Mesothelial cell of epicardium (in vitro differentiated cells): ENCODE results near the gene SNX33. TPM values are rescaled to one million over a fixed set of nuclear protein-coding genes. Genes with fewer than 3 reads are reported as not detected.
"Not testable (repeated sequence)": the region's sequence is repeated elsewhere in the genome, so short reads cannot be mapped to it uniquely, and the experiment has no call there.

Experiments used
- DNase-seq, 2 experiments: peaks; one replicate each; pipeline ENCODE4 v3.0.0; 2021; ENCODE audit warnings: low spot score in 2 of 2; ENCODE audit not compliant: unreplicated experiment in 2 of 2
- H3K27ac Mint-ChIP-seq: 2 replicates; pipeline ENCODE4 v1.8.0; 2021; ENCODE audit warnings: mixed read lengths
- H3K27me3 Mint-ChIP-seq: 2 replicates; pipeline ENCODE4 v1.8.0; 2021; ENCODE audit warnings: low read depth, mixed read lengths
- H3K36me3 Mint-ChIP-seq: 2 replicates; pipeline ENCODE4 v1.8.0; 2021; ENCODE audit warnings: mixed read lengths
- H3K4me1 Mint-ChIP-seq: 2 replicates; pipeline ENCODE4 v1.8.0; 2021; ENCODE audit warnings: mixed read lengths
- H3K4me3 Mint-ChIP-seq: 2 replicates; pipeline ENCODE4 v1.8.0; 2021; ENCODE audit warnings: mild to moderate bottlenecking, moderate library complexity, mixed read lengths
- H3K9me3 Mint-ChIP-seq: 2 replicates; pipeline ENCODE4 v1.8.0; 2021; ENCODE audit warnings: mixed read lengths
- CTCF ChIP-seq: fragments of 200-600 bp; sonication (generic); IDR thresholded peaks from one replicate; pipeline ENCODE4 v1.5.0; 2021; ENCODE audit warnings: antibody characterized with exemption; ENCODE audit not compliant: unreplicated experiment
- total RNA-seq: library from RNA; stranded (reverse); gene quantifications from 3 replicates; pipeline ENCODE4 v1.2.1, GENCODE V29; 2021

Gene SNX33
- total RNA-seq, 1 donor from 2014 or later: 22.8 TPM

DNA sequence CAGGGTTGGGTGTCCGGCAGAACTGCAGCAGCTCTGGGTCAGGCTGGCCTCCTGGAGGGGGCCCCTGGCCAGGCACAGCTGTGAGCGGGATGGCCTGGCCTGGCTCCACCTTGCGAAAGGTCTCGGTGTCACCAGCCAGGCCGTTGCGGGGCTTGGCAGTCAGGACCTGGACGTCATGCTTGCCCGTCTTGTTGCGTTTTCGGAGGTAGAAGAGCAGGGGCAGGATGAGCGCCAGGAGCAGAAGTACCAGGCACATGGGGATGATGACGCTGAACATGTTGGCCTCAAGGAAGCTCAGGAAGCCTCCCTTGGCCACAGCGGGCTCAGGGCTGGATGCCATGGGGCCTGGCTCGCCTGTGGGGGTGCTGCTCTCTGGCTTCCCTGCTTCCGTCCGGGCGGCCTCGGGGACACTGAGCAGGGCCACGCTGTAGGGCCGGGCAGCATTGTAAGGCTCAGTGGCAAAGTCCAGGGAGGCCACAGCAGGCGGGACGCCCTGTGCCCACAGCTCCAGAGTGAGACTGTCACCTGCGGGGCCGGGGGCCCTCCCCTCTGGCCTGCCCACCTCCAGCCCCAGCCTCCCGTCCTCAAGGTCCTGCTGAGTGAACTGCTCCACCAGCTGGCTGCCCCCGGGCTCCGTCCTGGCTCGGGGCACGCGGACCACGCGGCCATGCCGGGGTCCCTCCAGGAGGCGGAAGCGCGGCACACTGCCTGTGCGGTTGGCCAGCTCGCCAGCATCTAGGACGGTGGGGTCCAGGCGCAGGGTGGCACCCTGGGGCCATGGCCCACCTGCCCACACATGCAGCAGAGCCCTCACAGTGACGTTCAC lies 28.1 kb downstream of the SNX33 start:
- TF ChIP-seq CTCF: no peak
- no peak overlapping the region for H3K4me3 Mint-ChIP-seq
- H3K27me3 Mint-ChIP-seq: no peaks in the 10 kb centered on the region
- peaks cover 22% of the 10 kb centered on the region for H3K4me1 Mint-ChIP-seq
- DNase-seq: no peak
- no peak overlapping the region for H3K27ac Mint-ChIP-seq
- H3K9me3 Mint-ChIP-seq: no peaks in the 10 kb centered on the region
- no peaks in the 10 kb centered on the region for H3K36me3 Mint-ChIP-seq

- DNase-seq: no peak
- Mint-ChIP-seq H3K4me1 (peaks cover 21% of the 10 kb centered on the region), H3K36me3 (no peaks in the 10 kb centered on the region), H3K27ac (no peak overlapping the region), H3K27me3 (no peaks in the 10 kb centered on the region), H3K9me3 (no peaks in the 10 kb centered on the region), H3K4me3 (no peak overlapping the region)
- TF ChIP-seq CTCF: no peak
These were observed 29.2 kb downstream of the SNX33 start for GRCh38 chr15:75676688-75677464.

- H3K27ac Mint-ChIP-seq: no peak overlapping the region
- no peak overlapping the region for H3K4me3 Mint-ChIP-seq
- no peaks in the 10 kb centered on the region for H3K36me3 Mint-ChIP-seq
- no peaks in the 10 kb centered on the region for H3K27me3 Mint-ChIP-seq
- no peak for TF ChIP-seq CTCF
- peaks cover 13% of the 10 kb centered on the region for H3K4me1 Mint-ChIP-seq
- H3K9me3 Mint-ChIP-seq: no peaks in the 10 kb centered on the region
- no peak for DNase-seq
These were observed 30.0 kb downstream of the SNX33 start for GRCh38 chr15:75677465-75678323.

DNA sequence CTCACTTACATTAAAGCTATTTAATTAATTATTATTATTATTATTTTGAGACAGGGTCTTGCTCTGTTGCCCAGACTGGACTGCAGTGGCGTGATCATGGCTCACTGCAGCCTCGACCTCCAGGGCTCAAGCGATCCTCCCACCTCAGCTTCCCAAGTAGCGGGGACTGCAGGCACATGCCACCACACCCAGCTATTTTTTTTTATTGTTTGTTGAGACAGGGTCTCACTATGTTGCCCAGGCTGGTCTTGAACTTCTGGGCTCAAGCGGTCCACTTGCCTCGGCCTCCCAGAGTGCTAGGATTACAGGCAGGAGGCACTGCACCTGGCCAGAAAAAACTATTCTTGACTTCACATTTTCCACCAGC lies 30.6 kb downstream of the SNX33 start:
- not testable (repeated sequence) for H3K9me3 Mint-ChIP-seq, H3K27ac Mint-ChIP-seq, DNase-seq, H3K27me3 Mint-ChIP-seq, H3K4me3 Mint-ChIP-seq, H3K4me1 Mint-ChIP-seq, H3K36me3 Mint-ChIP-seq

DNA sequence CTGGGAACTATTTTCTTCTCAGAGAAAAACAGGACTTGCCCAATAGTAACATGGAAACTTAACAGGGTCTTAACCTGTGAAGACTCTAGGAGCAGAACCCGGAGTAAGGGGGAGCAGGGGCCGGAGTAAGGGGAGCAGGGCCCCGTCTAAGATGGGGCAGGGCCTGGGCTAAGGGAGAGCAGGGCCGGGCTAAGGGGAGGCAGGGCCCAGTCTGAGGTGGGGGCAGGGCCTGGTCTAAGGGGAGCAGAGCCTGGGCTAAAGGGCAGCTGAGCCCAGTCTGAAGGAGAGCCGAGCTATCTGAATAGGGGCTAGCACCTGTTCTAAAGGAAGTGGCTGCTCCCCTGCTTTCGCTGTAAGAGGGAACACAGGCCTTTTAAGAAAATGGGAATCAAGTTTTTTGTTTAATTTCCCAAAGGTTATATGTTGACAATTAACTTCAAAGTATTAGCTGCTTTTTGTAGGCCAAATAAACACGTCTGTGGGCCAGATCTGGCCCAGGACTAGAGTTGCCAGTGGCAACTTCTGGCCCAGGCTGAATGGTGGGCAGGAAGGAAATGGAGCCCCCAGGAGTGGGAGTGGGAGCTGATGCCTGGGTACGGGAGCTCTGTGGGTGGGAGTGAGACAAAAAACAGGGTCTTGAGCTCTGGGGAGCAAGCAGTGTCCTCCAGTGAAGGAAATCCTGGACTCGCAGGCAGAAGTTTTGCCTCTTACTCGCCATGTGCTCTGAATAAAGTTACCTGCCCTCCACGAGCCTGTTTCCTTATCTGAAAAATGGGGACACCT lies 32.5 kb downstream of the SNX33 start:
- Mint-ChIP-seq H3K27me3 (no peaks in the 10 kb centered on the region), H3K9me3 (no peaks in the 10 kb centered on the region), H3K4me1 (no peaks in the 10 kb centered on the region), H3K36me3 (no peaks in the 10 kb centered on the region), H3K4me3 (no peak overlapping the region), H3K27ac (no peak overlapping the region)
- no peak for DNase-seq
- no peak for TF ChIP-seq CTCF
